ENCODE measurements around the gene IGSF23.

IGSF23 gene

GRCh38 chr19:44614313-44614712, 950 bp downstream of the IGSF23 start:
- no peak overlapping the region for H3K4me3 ChIP-seq (ENCODE audit: low read depth, low read length)
- H3K27me3 ChIP-seq (ENCODE audit: insufficient read depth, low read length), result no peaks in the 10 kb centered on the region
- no peak overlapping the region for H3K27ac ChIP-seq (ENCODE audit: low read depth, low read length)
- no peak overlapping the region for H2BK120ac ChIP-seq (ENCODE audit: insufficient read depth, low read length, poor library complexity)
- H4K91ac ChIP-seq (ENCODE audit: low read depth, low read length), result no peak overlapping the region
- no peak overlapping the region for H3K14ac ChIP-seq (ENCODE audit: low read length)
- H3K18ac ChIP-seq (ENCODE audit: low read length), result no peak overlapping the region
- H3K4me2 ChIP-seq (ENCODE audit: low read length), result no peak overlapping the region
- no peak overlapping the region for H3K23ac ChIP-seq (ENCODE audit: low read length)
- peaks cover 1% of the 10 kb centered on the region for H3K9me3 ChIP-seq (ENCODE audit: insufficient read depth, low read depth, low read length)
- no peak overlapping the region for H2BK5ac ChIP-seq (ENCODE audit: low read depth, low read length, poor library complexity)
- peak; percentile 52 to 81 for DNase-seq
- H3K36me3 ChIP-seq (ENCODE audit: control insufficient read depth in 1 of 2, insufficient read depth in 2 of 2, low read length in 2 of 2), result no peaks in the 10 kb centered on the region
- H2BK12ac ChIP-seq (ENCODE audit: low read length), result no peak overlapping the region
- no peak overlapping the region for H2AFZ ChIP-seq (ENCODE audit: insufficient read depth, low read length, poor library complexity)
- no peak overlapping the region for H3K9ac ChIP-seq (ENCODE audit: low read length)
- H3K4me1 ChIP-seq (ENCODE audit: control insufficient read depth in 1 of 2, insufficient read depth in 2 of 2, low read length in 2 of 2), result no peaks in the 10 kb centered on the region
- no peak overlapping the region for H4K8ac ChIP-seq (ENCODE audit: low read depth, low read length)
- no peaks in the 10 kb centered on the region for H3K79me1 ChIP-seq (ENCODE audit: low read length)
- no peak overlapping the region for H3K4ac ChIP-seq (ENCODE audit: low read depth, low read length)
- no peak overlapping the region for H2AK5ac ChIP-seq (ENCODE audit: low read length)
- no CpG with 5 or more reads among the region's 10 CpGs for WGBS (ENCODE audit: extremely low coverage, insufficient coverage, insufficient read length)
- no peaks in the 10 kb centered on the region for H3K79me2 ChIP-seq (ENCODE audit: control insufficient read depth, insufficient read depth, low read length, poor library complexity)
- H4K12ac ChIP-seq (ENCODE audit: low read depth, low read length), result no peak overlapping the region

DNA sequence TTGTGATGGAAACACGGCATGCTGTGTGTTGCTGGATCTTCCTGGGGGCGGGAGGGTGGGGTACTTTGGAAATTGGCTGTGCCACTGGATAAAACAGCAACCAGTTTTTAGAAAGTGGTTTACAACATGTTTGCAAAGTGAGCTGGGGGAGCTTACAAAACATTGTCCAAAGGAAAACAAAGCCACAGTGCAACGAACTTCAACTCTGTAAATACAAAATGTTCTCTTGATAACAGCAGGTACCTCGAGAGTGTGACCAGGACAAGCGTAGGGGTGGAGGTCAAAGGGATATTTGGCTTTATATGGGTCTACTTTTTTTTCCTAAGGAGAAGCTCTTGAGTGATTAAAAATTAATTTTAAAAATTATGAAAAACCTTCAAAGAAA, 2.5 kb downstream of the IGSF23 start:
- Histone ChIP-seq H3K79me2 (ENCODE audit: control insufficient read depth, insufficient read depth, low read length, poor library complexity) (no peaks in the 10 kb centered on the region), H2BK120ac (ENCODE audit: insufficient read depth, low read length, poor library complexity) (no peak overlapping the region), H3K27ac (ENCODE audit: low read depth, low read length) (no peak overlapping the region), H2BK5ac (ENCODE audit: low read depth, low read length, poor library complexity) (no peak overlapping the region), H3K4me2 (ENCODE audit: low read length) (no peak overlapping the region), H3K23ac (ENCODE audit: low read length) (no peak overlapping the region), H4K12ac (ENCODE audit: low read depth, low read length) (no peak overlapping the region), H3K4ac (ENCODE audit: low read depth, low read length) (no peak overlapping the region), H4K91ac (ENCODE audit: low read depth, low read length) (no peak overlapping the region), H3K79me1 (ENCODE audit: low read length) (no peaks in the 10 kb centered on the region), H3K18ac (ENCODE audit: low read length) (no peak overlapping the region), H3K27me3 (ENCODE audit: insufficient read depth, low read length) (no peaks in the 10 kb centered on the region), H4K8ac (ENCODE audit: low read depth, low read length) (no peak overlapping the region), H3K9me3 (ENCODE audit: insufficient read depth, low read depth, low read length) (peaks cover 1% of the 10 kb centered on the region), H3K9ac (ENCODE audit: low read length) (no peak overlapping the region), H3K4me1 (ENCODE audit: control insufficient read depth in 1 of 2, insufficient read depth in 2 of 2, low read length in 2 of 2) (no peaks in the 10 kb centered on the region), H2AK5ac (ENCODE audit: low read length) (no peak overlapping the region), H2BK12ac (ENCODE audit: low read length) (no peak overlapping the region), H2AFZ (ENCODE audit: insufficient read depth, low read length, poor library complexity) (no peak overlapping the region), H3K36me3 (ENCODE audit: control insufficient read depth in 1 of 2, insufficient read depth in 2 of 2, low read length in 2 of 2) (no peaks in the 10 kb centered on the region), H3K4me3 (ENCODE audit: low read depth, low read length) (no peak overlapping the region), H3K14ac (ENCODE audit: low read length) (no peak overlapping the region)
- WGBS (ENCODE audit: extremely low coverage, insufficient coverage, insufficient read length), result no CpG with 5 or more reads among the region's 5 CpGs
- DNase-seq, result no peak

DNA sequence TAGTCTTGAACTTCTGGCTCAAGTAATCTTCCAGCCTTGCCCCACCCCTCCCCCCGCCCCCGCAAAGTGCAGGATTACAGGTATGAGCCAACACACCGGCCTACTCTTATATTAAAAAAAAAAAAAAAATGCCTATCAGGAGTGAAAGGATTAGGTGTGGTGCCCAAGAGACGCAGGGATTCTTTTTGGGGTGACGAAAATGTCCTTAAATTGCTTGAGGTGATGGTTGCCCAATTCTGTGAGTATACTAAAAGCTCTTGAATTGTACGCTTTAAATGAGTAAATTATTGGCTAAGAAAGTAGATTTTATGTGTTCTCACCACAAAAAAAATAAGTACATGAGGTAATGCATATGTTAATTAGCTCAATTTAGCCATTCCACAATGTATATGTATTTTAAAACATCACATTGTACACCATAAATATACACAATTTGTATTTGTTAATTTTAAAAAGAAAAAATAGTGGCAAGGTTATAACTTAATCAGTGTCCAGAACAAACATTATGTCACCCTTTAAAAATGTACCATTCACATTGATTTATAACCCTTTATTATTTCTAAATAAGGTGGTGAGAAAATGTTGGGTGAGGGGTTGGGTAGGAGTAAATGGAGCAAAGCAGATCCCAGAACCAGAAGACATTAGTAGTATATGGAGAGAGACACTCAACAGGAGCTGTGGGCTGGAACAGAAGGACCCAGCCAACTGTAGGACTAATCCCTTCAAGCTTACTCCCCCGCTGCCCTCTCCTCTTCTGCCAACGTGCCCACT, 3.9 kb downstream of the IGSF23 start:
- Histone ChIP-seq H2BK12ac (ENCODE audit: low read length) (no peak overlapping the region), H3K4me1 (ENCODE audit: control insufficient read depth in 1 of 2, insufficient read depth in 2 of 2, low read length in 2 of 2) (no peaks in the 10 kb centered on the region), H3K4me3 (ENCODE audit: low read depth, low read length) (no peak overlapping the region), H4K8ac (ENCODE audit: low read depth, low read length) (no peak overlapping the region), H2BK120ac (ENCODE audit: insufficient read depth, low read length, poor library complexity) (no peak overlapping the region), H3K14ac (ENCODE audit: low read length) (no peak overlapping the region), H2AK5ac (ENCODE audit: low read length) (no peak overlapping the region), H3K9ac (ENCODE audit: low read length) (no peak overlapping the region), H3K36me3 (ENCODE audit: control insufficient read depth in 1 of 2, insufficient read depth in 2 of 2, low read length in 2 of 2) (no peaks in the 10 kb centered on the region), H3K4ac (ENCODE audit: low read depth, low read length) (no peak overlapping the region), H3K4me2 (ENCODE audit: low read length) (no peak overlapping the region), H3K9me3 (ENCODE audit: insufficient read depth, low read depth, low read length) (peaks cover 1% of the 10 kb centered on the region), H3K23ac (ENCODE audit: low read length) (no peak overlapping the region), H4K91ac (ENCODE audit: low read depth, low read length) (no peak overlapping the region), H4K12ac (ENCODE audit: low read depth, low read length) (no peak overlapping the region), H3K27me3 (ENCODE audit: insufficient read depth, low read length) (no peaks in the 10 kb centered on the region), H2BK5ac (ENCODE audit: low read depth, low read length, poor library complexity) (no peak overlapping the region), H3K18ac (ENCODE audit: low read length) (no peak overlapping the region), H2AFZ (ENCODE audit: insufficient read depth, low read length, poor library complexity) (no peak overlapping the region), H3K79me2 (ENCODE audit: control insufficient read depth, insufficient read depth, low read length, poor library complexity) (no peaks in the 10 kb centered on the region), H3K27ac (ENCODE audit: low read depth, low read length) (no peak overlapping the region), H3K79me1 (ENCODE audit: low read length) (no peaks in the 10 kb centered on the region)
- no peak for DNase-seq
- no CpG with 5 or more reads among the region's 8 CpGs for WGBS (ENCODE audit: extremely low coverage, insufficient coverage, insufficient read length)

DNA sequence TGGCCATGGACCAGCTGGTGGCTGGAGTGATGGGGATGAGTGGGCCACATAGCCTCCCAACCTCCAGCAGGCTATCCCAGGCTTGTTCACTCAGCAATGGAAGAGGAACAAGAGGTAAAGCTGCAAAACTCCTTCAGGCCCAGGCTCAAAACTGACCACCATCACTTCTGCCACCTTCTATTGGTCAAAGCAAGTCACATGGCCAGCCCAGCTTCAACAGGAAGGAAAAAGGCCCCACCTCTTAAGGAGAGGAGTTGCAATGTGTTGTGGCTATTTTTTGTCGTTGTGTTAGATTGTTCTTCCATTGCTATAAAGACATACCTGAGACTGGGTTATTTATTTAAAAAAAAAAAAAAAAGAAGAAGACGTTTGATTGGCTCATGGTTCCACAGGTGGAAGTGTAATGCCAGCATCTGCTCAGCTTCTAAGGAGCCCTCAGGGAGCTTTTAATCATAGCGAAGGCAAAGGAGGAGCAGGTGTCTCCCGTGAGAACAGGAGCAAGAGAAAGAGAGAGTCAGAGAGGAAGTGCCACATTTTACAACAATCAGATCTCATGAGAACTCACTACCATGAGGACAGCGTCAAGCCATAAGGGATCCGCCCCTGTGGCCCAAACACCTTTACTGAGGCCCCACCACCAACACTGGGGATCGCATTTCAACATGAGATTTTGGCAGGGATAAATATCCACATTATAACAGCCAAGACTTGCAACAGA, 5.4 kb downstream of the IGSF23 start:
- WGBS (ENCODE audit: extremely low coverage, insufficient coverage, insufficient read length), result no CpG with 5 or more reads among the region's 7 CpGs
- Histone ChIP-seq H3K9me3 (ENCODE audit: insufficient read depth, low read depth, low read length) (peaks cover 1% of the 10 kb centered on the region), H3K4ac (ENCODE audit: low read depth, low read length) (no peak overlapping the region), H2AFZ (ENCODE audit: insufficient read depth, low read length, poor library complexity) (no peak overlapping the region), H3K4me3 (ENCODE audit: low read depth, low read length) (no peak overlapping the region), H2BK5ac (ENCODE audit: low read depth, low read length, poor library complexity) (no peak overlapping the region), H3K36me3 (ENCODE audit: control insufficient read depth in 1 of 2, insufficient read depth in 2 of 2, low read length in 2 of 2) (no peaks in the 10 kb centered on the region), H4K8ac (ENCODE audit: low read depth, low read length) (no peak overlapping the region), H2BK12ac (ENCODE audit: low read length) (no peak overlapping the region), H3K9ac (ENCODE audit: low read length) (no peak overlapping the region), H4K91ac (ENCODE audit: low read depth, low read length) (no peak overlapping the region), H3K18ac (ENCODE audit: low read length) (no peak overlapping the region), H2AK5ac (ENCODE audit: low read length) (no peak overlapping the region), H3K4me2 (ENCODE audit: low read length) (no peak overlapping the region), H3K79me1 (ENCODE audit: low read length) (no peaks in the 10 kb centered on the region), H3K79me2 (ENCODE audit: control insufficient read depth, insufficient read depth, low read length, poor library complexity) (no peaks in the 10 kb centered on the region), H3K27me3 (ENCODE audit: insufficient read depth, low read length) (no peaks in the 10 kb centered on the region), H4K12ac (ENCODE audit: low read depth, low read length) (no peak overlapping the region), H3K14ac (ENCODE audit: low read length) (no peak overlapping the region), H3K4me1 (ENCODE audit: control insufficient read depth in 1 of 2, insufficient read depth in 2 of 2, low read length in 2 of 2) (no peaks in the 10 kb centered on the region), H3K23ac (ENCODE audit: low read length) (no peak overlapping the region), H3K27ac (ENCODE audit: low read depth, low read length) (no peak overlapping the region), H2BK120ac (ENCODE audit: insufficient read depth, low read length, poor library complexity) (no peak overlapping the region)
- DNase-seq, result no peak
